Measurements from ENCODE around the gene CDK14.

CDK14 gene

DNA sequence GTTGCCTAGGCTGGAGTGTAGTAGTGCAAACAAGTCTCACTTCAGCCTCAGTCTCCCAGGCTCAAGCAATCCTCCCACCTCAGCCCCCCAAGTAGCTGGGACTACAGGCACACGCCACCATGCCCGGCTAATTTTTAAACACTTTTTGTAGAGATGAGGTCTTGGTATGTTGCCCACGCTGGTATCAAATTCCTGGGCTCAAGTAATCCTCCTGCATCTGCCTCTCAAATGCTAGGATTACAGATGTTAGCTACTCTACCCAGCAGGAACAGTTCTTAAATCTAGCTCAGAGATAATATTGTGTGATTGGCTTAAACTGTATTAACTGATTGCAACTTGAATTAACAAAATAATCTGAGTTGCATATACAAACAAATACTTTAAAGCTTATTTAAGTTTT lies 82.9 kb downstream of the CDK14 start:
- DNase-seq (ENCODE audit: low read depth in 2 of 2): no peak

DNA sequence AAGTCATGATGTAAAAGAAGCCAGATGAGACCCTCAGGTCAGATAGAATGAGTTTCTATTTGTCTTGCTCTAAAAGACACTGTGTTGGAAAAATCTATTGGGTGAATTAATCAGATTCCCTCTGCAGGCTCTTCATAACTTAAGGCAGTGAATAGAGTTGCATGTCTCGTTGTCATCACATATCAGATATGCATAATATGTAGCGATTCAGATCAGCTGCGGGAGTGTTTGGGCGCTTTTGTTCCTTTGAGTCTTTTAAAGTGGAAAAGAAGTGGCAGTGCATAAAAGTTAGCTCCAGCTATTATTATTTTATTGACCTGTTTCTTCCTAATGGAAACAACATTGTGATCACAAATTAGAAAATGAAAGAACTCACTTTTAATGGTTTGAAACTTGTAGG lies 84.4 kb downstream of the CDK14 start:
- no peak for DNase-seq (ENCODE audit: low read depth in 2 of 2)

DNA sequence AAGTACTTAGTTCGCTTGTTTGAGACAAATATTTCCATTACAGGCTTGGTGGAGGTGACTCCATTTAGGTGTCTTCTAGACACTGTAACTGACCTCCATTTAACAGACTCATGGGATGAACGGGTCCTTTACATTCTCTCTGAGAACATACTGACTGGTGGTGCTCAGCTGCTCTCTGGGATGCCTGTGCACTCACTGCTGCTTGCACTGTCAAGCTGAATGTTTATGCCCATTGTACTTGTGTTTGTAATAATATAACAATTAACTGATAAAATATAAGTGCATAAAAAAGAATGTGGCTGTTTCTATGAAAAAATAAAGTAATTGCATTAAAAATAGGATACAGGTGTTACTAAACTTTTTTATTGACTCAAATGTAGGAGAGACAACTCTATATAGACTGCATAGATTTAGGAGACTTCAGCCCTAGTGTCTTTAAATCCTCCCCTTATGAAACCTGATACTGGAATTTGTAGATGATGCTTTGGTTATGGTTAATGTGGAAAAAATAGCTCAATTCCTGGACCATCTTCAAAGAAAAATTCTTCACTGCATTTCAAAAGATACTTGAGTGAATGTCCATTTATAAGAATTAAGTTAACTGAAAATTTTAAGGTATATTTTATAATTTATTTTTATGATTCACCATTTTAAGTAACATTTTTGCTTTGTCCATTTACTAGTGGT lies 85.4 kb downstream of the CDK14 start:
- no peak for DNase-seq (ENCODE audit: low read depth in 2 of 2)

DNA sequence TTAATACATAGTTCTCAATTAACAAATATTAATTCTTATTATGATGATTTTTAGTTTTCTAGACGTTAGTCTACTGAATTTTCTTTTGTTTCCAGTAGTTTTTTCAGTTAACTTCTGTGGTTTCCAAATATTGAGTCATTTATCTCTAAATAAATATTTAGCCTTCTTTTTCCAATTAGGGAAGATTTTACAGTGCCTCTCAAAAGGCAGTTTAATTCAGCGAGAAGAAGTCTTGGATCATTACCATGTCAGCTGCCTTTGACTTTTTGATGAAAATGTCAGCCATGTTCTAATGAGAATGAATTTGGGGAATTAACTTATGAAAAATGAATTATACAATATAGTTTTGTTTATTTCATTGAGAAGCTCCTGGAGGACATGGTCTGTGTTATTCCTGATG lies 90.0 kb downstream of the CDK14 start:
- DNase-seq (ENCODE audit: low read depth in 2 of 2): no peak

DNA sequence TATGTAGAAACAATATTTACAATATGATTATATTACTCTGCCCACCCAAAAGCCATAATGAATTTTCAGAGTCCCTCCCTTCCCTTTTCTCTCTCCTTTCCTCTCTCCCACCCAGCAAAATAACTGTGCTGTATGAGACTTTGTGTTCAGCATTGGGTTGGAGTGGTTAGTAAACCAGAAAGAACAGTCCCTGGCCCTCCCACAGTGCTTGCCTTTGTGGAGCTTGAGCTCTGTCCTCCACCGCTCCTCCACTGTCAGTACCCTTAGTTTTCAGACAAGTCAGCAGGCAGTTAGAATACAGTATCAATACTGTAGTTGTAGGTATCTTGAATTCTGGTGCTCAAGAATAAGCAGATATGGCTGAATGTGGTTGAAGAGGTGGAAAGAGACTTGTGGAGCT lies 92.7 kb downstream of the CDK14 start:
- DNase-seq (ENCODE audit: low read depth in 2 of 2): no peak

DNA sequence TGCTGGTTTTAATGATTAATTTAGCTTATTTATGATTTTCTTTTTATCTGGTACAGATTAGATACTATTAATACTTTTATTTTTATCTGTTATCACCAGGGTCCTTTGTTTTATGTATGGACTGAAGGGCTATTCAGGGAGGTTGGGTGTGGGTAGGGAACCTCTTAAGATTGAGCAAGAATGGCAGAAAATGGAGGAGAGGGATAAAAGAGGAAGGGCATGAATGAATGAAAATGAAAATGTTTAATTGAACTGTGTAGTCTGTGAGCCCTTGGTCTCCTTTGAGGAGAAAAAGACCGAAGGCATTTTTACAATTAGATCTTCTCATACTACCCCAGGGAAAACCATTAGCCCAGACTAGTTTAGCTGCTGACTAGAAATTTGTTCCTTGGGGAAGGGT lies 93.1 kb downstream of the CDK14 start:
- DNase-seq (ENCODE audit: low read depth in 2 of 2): no peak

DNA sequence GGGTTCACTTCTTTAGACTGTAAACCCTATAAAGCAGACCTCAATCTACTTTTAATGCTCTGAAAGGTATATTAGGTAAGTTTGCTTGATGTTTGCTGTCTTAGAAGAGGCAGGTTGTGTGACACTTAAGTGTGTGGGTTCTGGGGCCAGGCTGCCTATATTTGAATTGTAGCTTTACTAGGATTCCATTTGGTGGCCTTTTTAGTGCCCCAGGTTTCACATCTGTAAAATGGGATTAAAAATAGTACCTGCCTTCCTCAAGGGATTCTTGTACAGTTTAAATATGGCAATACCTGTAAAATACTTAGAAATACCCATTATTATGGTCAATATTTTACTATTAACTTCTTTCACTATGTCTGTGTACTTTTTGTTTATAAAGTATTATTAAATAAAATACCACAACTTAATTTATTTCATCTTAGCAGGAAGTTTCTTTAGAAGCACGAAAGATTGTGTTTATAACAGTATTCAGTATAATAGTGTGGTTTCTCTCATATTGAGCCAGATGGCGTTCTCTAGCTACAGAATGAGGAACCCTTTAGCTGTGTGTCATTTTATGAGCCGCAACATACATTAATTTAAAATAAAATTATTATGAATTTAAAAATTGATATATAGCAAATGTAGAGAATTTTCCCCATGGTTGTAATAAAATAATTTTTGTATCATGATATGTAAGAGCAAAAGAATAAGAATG lies 94.2 kb downstream of the CDK14 start:
- no peak for DNase-seq (ENCODE audit: low read depth in 2 of 2)

DNA sequence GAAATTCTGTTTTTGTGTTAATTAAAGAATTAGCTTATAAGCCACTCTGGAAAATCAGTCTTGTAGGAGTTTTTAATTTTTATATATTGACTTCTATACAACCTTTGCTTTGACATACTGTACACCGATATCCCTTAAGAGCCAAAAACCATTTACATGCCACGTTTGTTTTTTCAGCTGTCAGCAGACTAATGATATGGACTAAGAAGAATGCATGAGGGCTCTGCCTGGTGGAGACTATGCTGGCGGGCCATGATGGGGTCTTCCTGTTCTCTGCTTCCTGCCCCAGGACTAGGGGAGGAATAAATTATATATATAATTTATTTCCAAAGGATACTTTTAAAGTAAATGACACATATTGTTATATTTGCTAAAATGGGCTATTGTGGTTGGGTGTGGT lies 96.3 kb downstream of the CDK14 start:
- DNase-seq (ENCODE audit: low read depth in 2 of 2): no peak

DNA sequence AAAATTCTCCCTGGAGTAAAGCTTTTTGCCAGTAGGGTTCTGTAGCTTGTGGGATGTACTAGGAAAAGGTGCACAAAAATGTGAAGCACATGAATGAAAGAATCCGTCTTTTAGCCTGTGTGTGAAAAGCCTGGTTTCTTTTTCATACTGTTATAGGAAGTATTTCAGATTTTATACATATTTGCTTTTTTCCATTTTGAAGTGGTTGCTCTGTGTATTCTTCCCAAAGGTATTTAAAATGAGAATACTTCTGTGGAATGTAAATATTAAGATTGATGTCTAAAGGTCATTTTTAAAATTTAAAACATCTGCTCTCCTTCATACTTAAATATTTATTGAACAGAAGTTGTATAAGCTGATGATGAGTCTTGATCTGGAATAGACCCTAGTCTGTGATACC lies 96.8 kb downstream of the CDK14 start:
- no peak for DNase-seq (ENCODE audit: low read depth in 2 of 2)

DNA sequence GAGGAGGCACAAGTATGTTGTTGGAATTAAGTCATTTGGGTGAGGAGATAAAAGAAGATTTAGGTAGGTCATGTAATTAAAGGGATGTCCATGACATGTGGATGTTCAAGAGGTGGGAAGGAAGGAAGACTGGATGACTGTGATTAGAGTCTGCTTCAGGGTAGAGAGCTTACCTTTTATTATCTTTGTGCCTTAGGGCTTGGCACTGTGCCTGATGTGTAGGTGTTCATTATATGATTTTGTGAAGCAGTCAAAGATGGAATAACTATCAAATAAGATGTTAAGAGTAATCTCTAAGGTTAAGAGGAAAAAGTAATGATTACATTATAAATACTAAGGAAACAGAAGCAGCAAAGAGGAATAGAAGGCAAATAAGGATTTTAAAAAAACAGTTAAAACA lies 97.8 kb downstream of the CDK14 start:
- DNase-seq (ENCODE audit: low read depth in 2 of 2): no peak

DNA sequence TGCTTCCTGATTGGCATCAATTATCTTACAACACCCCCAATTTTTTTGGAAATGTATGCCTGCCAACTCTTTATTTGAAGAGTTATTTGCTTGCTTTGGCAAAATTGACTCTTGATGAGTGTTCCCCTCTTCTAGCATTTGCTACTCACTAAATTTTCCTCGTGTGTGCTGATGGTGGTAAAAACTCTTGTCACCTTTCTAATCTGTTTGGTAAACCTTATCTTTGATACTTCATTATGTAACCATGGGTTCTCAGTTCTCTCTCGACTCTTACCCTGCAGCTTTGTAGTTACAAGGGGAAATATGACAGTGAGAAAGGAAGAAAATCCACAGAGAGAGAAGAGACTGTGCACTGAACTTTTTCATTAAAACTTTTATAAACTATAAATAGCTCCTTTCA lies 102.5 kb downstream of the CDK14 start:
- DNase-seq (ENCODE audit: low read depth in 2 of 2): no peak

DNA sequence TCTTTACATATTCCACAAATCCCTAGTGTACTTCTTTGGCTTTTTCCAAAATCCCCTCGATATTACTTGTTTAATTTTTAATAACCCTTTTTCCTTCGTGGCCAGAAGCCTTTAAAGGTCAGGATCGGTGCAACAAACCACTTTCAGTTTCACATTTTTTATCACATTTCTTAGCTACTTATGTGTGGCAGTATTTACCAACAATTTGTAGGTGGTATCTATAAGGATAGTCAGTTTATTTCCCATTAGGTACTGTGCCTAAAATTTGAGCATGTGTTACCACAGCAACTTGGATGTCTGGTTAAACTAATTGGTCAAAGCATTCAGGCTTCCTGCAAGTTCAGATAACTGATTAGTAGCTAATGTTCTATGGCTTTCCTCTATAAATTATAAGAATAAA lies 104.9 kb downstream of the CDK14 start:
- no peak for DNase-seq (ENCODE audit: low read depth in 2 of 2)

DNA sequence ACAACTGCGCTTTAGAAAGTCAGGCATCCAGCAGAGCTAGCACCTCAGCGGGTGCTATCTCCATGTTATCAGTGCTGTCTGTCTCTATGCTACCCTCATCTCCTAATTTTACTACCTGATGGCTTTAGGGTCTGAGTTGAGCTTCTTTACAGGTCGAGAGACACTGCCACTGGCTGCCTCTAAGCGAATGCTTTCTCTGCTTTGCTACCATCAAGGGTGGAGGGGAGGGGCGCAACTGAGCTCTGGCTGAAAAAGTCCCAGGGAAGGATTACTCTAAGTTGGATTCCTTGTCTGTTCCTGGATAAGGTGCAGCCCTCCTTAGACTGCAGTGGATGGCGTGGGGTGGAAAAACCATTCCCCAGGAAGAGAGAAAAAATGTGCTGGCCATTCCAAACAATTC lies 105.7 kb downstream of the CDK14 start:
- no peak for DNase-seq (ENCODE audit: low read depth in 2 of 2)

DNA sequence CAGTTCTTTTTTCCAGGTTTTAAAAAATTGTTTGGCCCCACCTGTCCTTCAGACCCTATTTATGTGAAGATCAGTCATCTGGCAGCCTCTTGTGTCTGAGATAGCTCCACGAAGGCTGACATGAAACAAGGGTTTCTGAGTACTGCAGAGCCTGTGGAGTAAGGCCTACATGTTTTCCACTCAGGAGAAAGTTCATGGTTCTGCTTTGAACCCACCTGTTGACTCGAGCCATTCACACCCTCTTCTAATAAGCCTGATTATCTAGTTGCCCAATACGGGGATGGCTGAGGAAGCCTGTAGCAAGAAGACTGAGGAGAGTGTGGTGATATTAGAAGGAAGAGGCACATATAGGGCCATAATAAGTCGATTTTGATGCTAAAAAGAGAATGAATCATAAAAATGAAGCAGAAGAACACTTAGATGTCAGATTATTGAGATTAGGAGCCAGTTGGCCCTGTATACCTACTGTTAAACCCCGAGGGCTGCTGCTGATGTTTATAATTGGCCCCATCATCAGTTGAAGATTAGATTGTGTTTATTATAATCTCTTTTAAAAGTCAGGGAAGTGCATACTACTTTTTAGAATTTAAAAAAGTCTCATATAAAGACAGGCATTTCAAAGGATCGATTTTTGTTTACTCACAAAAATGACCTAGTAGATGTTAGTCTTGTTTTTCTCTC lies 109.4 kb downstream of the CDK14 start:
- DNase-seq (ENCODE audit: low read depth in 2 of 2): no peak

DNA sequence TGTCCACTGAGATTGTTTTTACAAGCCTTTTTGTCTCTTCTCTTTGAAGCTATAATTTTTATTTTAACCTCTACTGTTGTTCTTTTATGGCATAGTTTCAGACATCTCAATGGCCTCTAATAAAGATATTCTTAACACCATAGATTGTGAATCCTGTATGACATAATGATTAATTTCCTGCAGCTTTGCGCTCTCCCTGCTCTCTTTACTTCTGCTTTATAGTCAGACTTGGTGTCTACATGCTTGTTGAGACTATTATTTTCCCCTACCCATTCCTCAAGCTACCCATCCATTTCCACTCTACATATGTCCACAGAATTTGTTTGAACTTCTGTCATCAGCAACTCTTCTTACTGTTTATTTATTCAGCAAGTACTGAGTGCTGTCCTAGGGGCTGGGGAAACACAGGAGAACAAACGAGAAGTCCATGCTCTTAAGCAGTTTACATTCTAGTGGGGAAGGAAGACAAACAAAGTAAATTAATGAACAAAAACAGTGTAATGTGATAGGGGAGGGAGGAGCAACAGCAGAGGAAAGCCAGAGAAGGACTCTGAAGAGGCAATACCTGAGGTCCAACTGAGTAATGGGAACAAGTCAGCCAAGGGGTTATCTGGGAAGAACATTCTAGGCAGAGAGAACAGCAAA lies 110.1 kb downstream of the CDK14 start:
- DNase-seq (ENCODE audit: low read depth in 2 of 2): no peak

DNA sequence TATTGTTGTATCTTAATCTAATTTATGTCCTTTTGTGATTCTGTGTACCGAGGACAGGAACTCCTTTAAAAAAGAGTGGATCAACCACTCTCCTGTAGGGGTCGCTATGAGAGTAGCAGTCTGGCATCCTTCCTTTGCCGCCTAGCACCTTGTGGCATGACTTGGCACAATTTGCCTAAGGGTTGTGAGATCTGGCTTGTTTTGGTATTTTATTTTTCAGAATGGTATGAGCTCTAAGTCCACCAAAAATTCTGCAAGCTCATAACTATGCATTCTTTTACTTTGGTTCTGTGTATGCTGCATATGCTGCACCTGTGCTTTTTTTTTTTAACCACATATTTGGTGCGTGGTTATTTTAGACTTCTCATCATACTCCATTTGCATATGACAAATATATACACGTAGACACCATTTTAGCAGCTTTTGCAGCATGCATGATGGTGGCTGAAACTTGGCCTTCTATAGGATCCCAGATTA lies 112.8 kb downstream of the CDK14 start:
- DNase-seq (ENCODE audit: low read depth in 2 of 2): no peak

DNA sequence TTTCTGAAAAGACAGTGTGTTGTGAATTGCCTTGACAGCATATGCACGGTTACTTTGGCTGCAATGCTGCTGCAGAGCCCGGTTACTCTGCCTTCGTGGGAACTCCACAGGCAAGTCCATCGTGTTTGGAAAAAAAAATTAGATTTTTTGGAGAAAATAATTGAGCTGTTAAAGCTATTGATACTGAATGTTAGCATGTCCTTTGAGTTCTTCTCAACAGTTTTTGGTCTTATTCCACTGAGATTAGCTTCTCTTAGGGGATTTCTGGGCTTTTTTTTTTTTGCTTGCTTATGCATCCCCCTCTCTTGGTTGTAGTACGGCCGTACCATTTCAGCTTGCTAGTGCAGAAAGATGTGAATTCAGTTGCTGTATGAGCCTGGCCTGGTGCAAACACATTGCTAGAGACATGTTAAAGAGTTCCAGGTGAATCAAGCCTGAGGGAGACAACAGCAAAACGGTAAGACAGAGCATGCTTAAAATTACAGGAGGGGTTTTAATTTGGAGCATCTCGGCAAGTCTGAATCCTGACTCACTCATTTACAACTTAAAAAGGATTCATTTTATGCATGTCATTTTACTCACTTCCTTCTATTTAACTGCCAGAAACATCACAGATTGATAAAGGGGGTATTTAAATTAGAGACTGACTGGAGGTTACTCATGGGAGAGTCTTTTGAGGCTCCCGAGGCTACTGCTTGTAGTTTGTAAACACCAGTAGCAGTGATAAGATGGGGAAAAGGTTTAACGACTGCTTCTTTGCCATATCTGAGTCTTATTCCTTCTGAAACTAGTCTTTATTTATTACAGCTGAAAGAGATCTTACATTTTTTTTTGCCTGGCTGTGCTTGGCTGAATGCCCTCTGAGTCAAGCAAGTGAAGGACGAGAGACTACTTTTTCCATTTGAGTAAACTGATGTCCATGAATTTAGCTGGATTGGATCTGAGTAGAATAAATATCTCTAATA lies 113.7 kb downstream of the CDK14 start:
- no peak for DNase-seq (ENCODE audit: low read depth in 2 of 2)

DNA sequence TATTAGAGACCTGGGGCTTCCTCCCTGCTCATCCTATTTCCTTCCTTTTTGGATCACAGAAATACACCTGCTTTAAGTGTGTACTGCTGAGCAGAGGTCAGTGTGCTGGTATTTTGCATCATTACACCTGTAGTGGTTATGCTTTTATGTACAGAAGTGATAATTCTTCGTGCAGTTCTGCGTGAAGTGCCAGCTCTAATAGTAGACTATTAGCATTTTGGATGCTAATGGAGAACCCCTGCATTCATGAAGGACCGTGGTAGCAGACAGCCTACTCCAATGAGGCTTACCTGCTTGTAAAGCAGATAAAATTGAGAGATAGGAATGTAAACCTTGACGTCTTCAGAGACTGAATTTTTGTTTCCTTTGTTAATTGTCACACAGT lies 114.3 kb downstream of the CDK14 start:
- DNase-seq (ENCODE audit: low read depth in 2 of 2): no peak

DNA sequence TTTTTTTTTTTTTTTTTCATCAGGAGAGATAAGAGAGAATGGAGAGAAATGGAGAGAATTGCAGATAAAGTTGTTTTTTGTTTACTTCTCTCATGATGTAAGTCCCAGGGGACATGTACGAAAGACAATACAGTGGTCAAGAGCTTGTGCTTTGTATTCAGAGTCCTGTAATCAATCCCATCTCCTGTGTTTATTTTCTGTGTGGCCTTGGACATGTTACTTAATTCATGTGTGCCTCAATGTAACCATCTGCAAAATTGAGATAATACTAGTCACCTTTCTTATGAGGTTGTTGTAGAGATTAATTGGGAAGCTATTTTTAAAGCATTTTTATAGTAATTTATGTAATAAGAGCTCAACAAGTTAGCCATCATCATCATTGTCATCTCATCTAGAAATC lies 117.5 kb downstream of the CDK14 start:
- DNase-seq (ENCODE audit: low read depth in 2 of 2): no peak

DNA sequence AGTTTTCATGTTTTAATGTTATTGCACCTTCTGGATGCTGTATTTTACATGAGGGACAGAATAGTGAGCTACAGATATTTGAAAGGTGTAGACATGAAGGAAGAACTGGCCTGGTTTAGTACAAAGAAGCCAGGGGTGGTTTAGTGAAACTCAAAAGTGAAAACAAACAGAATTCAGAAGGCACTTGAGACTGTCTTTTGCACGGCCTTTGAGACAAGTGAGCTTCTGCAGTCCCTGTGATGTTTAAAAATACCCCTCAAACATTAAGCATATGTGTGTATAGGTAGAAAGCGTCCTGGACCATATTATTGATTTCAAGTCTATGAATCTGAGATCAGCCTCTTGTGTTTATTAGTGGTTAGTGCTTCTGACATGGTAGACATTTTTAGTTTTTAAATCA lies 118.9 kb downstream of the CDK14 start:
- DNase-seq (ENCODE audit: low read depth in 2 of 2): no peak

DNA sequence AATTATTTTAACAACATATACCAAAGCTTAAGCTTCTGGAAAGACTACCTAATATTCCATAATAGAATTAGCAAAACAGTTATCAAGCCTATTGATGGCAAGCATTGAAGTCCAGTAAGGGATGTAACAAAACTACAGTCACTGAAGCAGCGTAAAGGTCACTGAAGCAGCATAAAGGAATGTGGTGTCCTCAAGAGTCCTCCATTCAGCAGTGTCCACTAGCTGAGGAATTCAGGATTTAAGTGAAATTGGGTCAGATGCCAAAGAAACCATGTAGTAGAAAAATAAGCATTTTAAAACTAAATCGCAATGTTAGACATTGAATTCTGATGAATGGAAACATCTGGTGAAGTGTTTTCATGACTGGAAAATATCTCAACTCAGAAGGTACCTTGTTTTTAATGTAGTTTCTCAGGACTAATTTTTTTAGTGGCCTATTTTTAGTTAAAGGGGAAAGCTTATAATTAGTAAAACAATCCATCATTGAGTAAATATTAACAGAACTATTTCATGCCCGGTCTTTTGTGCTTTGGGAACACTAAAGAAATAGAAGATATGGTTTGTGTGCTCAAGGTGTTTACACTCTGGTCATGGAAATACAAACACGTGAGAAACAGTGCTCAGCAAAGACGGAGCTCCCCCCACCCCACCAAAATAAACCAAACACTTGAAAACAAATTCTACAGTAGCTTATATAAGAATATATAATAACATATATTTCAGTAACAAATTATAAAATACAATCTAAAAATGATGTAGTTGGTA lies 121.4 kb downstream of the CDK14 start:
- no peak for DNase-seq (ENCODE audit: low read depth in 2 of 2)

Measured in stimulated activated CD8-positive, alpha-beta memory T cell treated with anti-CD3 and anti-CD28 coated beads, Interleukin-7, amount 100 ng/mL, for 4 hours (primary cell).